GM12878 (cell line): Measurements from ENCODE around the gene LPCAT4. TPM values are rescaled to one million over a fixed set of nuclear protein-coding genes. Genes with fewer than 3 reads are reported as not detected.
A peak's percentile ranks its signal among the peaks of the same experiment; 100 is the strongest.

ENCODE experiments used
- ATAC-seq: fragments of 200-7000 bp; cut with Tn5 transposase; 3 replicates; pipeline ENCODE4 v1.9.1; 2020; ENCODE audit warnings: mild to moderate bottlenecking, moderate library complexity
- BruUV-seq: library from RNA; stranded (reverse); fragments of 400-500 nt; replicated peaks from 2 replicates; lab custom pipeline; 2021; lab: Mats Ljungman, UMichigan
- CTCF ChIA-PET: fragments of 300-600 bp; sonication (Branson Sonifier 250); formaldehyde crosslinking; extraction: SDS; loops from one replicate; lab custom pipeline; 2021; ENCODE audit warnings: inconsistent platforms; lab: Yijun Ruan, JAX
- POLR2A ChIA-PET: fragments of 350-600 bp; formaldehyde crosslinking; extraction: SDS; loops from one replicate; lab custom pipeline; 2021; ENCODE audit warnings: inconsistent platforms; lab: Charles Lee
- RAD21 ChIA-PET: fragments of 300-600 bp; sonication (Branson Sonifier 250); formaldehyde crosslinking; loops from one replicate; lab custom pipeline; 2023; ENCODE audit warnings: antibody characterized with exemption; ENCODE audit not compliant: unreplicated experiment; lab: Charles Lee
- SMC1A ChIA-PET: fragments of 300-600 bp; sonication (Branson Sonifier 250); formaldehyde crosslinking; loops from one replicate; lab custom pipeline; 2023; ENCODE audit not compliant: unreplicated experiment, uncharacterized antibody; lab: Charles Lee
- DNase-seq: peaks from one replicate; pipeline ENCODE4 v3.0.0-alpha.2; 2011; ENCODE audit warnings: low read depth, low spot score
- FAIRE-seq: peaks from 3 replicates; lab custom pipeline; 2011; peaks lifted over from hg19 to GRCh38; lab: Jason Lieb, UNC
- H2AFZ ChIP-seq: 2 replicates; pipeline ENCODE4 v1.6.0; 2011; ENCODE audit warnings: low read depth, low read length, control low read depth; ENCODE audit not compliant: control insufficient read depth
- H3K27ac ChIP-seq: 2 replicates; pipeline ENCODE4 v1.5.1; 2011; ENCODE audit warnings: control low read depth; ENCODE audit not compliant: control insufficient read depth, insufficient read depth
- H3K27me3 ChIP-seq, 2 experiments: replicated peaks in 1 of 2; 2 replicates each; pipeline versions ENCODE4 v1.6.0 to v1.6.1; 2011; ENCODE audit warnings: low read length in 1 of 2; ENCODE audit not compliant: control insufficient read depth in 2 of 2, insufficient read depth in 2 of 2
- H3K36me3 ChIP-seq, 2 experiments: 2 replicates each; pipeline ENCODE4 v1.5.1; 2011; ENCODE audit warnings: low read length in 1 of 2; ENCODE audit not compliant: control insufficient read depth in 2 of 2, insufficient read depth in 2 of 2
- H3K4me1 ChIP-seq: 2 replicates; pipeline ENCODE4 v1.6.1; 2011; ENCODE audit warnings: mild to moderate bottlenecking, low read length, moderate library complexity, mixed read lengths; ENCODE audit not compliant: control insufficient read depth, insufficient read depth
- H3K4me2 ChIP-seq: 2 replicates; pipeline ENCODE4 v1.6.0; 2011; ENCODE audit warnings: control low read depth; ENCODE audit not compliant: control insufficient read depth, insufficient read depth
- H3K4me3 ChIP-seq: fragments of 200-600 bp; sonication (generic); 2 replicates; pipeline ENCODE4 v1.5.1; 2016
- H3K79me2 ChIP-seq: 2 replicates; pipeline ENCODE4 v1.6.0; 2011; ENCODE audit warnings: low read length; ENCODE audit not compliant: control insufficient read depth, insufficient read depth
- H3K9ac ChIP-seq: 2 replicates; pipeline ENCODE4 v1.8.0; 2011; ENCODE audit warnings: low read length, control low read depth, mixed read lengths; ENCODE audit not compliant: control insufficient read depth, insufficient read depth
- H3K9me3 ChIP-seq: replicated peaks from 3 replicates; pipeline ENCODE4 v1.5.1; 2011; ENCODE audit warnings: mild to moderate bottlenecking, low read length; ENCODE audit not compliant: control insufficient read depth, insufficient read depth
- H4K20me1 ChIP-seq: 2 replicates; pipeline ENCODE4 v1.6.0; 2011; ENCODE audit not compliant: control insufficient read depth, insufficient read depth
- CHD4 ChIP-seq: fragments of 200-600 bp; sonication (generic); IDR thresholded peaks from 2 replicates; pipeline ENCODE4 v1.6.1; 2016; ENCODE audit warnings: mild to moderate bottlenecking
- DPF2 ChIP-seq: fragments of 450-650 bp; IDR thresholded peaks from 2 replicates; pipeline ENCODE4 v1.6.1; 2017; ENCODE audit warnings: mild to moderate bottlenecking
- FOXK2 ChIP-seq: fragments of 450-650 bp; IDR thresholded peaks from 2 replicates; pipeline ENCODE4 v1.6.1; 2017; ENCODE audit warnings: mild to moderate bottlenecking, moderate library complexity
- FOXM1 ChIP-seq: IDR thresholded peaks from 2 replicates; pipeline ENCODE4 v1.6.1; 2012; ENCODE audit warnings: low read depth, mild to moderate bottlenecking, inconsistent platforms, low read length, moderate library complexity
- MTA3 ChIP-seq: IDR thresholded peaks from 2 replicates; pipeline ENCODE4 v1.6.1; 2012; ENCODE audit warnings: low read length, inconsistent platforms, borderline replicate concordance
- NFYA ChIP-seq: IDR thresholded peaks from 2 replicates; pipeline ENCODE4 v1.6.1; 2011; ENCODE audit warnings: low read depth, mild to moderate bottlenecking, low read length, improper control_type of control experiment, borderline replicate concordance
- PML ChIP-seq: IDR thresholded peaks from 2 replicates; pipeline ENCODE4 v1.6.1; 2012; ENCODE audit warnings: low read length, inconsistent platforms
- POU2F2 ChIP-seq: IDR thresholded peaks from 3 replicates; pipeline ENCODE4 v1.6.1; 2011; ENCODE audit warnings: low read depth, mild to moderate bottlenecking, low read length, borderline replicate concordance
- SKIL ChIP-seq: fragments of 450-650 bp; IDR thresholded peaks from 2 replicates; pipeline ENCODE4 v1.6.1; 2017; ENCODE audit warnings: mild to moderate bottlenecking, low read depth, inconsistent platforms; ENCODE audit not compliant: poor library complexity, severe bottlenecking
- SREBF2 ChIP-seq: IDR thresholded peaks from 2 replicates; pipeline ENCODE4 v1.6.1; 2012; ENCODE audit warnings: mild to moderate bottlenecking, low read length
- SRF ChIP-seq, 2 experiments: IDR thresholded peaks; 2 replicates each; pipeline ENCODE4 v1.6.1; 2011; ENCODE audit warnings: low read depth in 2 of 2, low read length in 2 of 2, mild to moderate bottlenecking in 1 of 2, moderate library complexity in 1 of 2
- TAF1 ChIP-seq: IDR thresholded peaks from 2 replicates; pipeline ENCODE4 v1.6.1; 2011; ENCODE audit warnings: mild to moderate bottlenecking, low read depth, low read length, borderline replicate concordance
- USF2 ChIP-seq: IDR thresholded peaks from 2 replicates; pipeline ENCODE4 v1.6.1; 2011; ENCODE audit warnings: low read depth, low read length, improper control_type of control experiment, borderline replicate concordance
- ZNF592 ChIP-seq: fragments of 450-650 bp; IDR thresholded peaks from 2 replicates; pipeline ENCODE4 v1.6.1; 2017; ENCODE audit warnings: mild to moderate bottlenecking, moderate library complexity
- ZSCAN29 ChIP-seq: fragments of 450-650 bp; IDR thresholded peaks from 2 replicates; pipeline ENCODE4 v1.6.1; 2017; ENCODE audit warnings: mild to moderate bottlenecking, moderate library complexity
- WGBS: methylation state at CpG from one replicate; pipeline ENCODE4 v1.1.6; 2016; ENCODE audit warnings: low lambda C conversion rate; ENCODE audit not compliant: insufficient replicate concordance, insufficient coverage; ENCODE audit errors: missing lambda C conversion rate; 5-methylcytosine and 5-hydroxymethylcytosine counted together
- in situ Hi-C: fragments of 300-500 bp; cut with MboI; formaldehyde crosslinking; loops from 9 replicates; pipeline ENCODE4 v1.14.3; 2018; ENCODE audit warnings: mixed read lengths
- intact Hi-C: fragments of 100-400 bp; cut with micrococcal nuclease; formaldehyde crosslinking; loops from one replicate; pipeline ENCODE4 v1.14.2; 2022; ENCODE audit not compliant: unreplicated experiment
- polyA plus RNA-seq, 11 experiments: library from polyadenylated mRNA; depleted of rRNA in 4 of 11; unstranded in 6 of 11; stranded (reverse) in 5 of 11; fragments of >200 nt; fragmentation: Nextera tagmentation in 4 of 11; fragmentation: Illumina TruSeq in 1 of 11; extraction: Ambion mirVana in 4 of 11; extraction: Trizol in 1 of 11; gene quantifications; 1 replicate in 1 of 11; 2 replicates in 10 of 11; pipeline versions ENCODE4 v1.2.1 to v1.2.3, GENCODE V29; 2011 to 2016; ENCODE audit warnings: inconsistent platforms in 2 of 11, missing spikeins in 2 of 11, low read depth in 1 of 11
- total RNA-seq, 4 experiments: library from RNA; depleted of rRNA in 3 of 4; stranded (reverse); fragments of >200 nt in 3 of 4; fragmentation: Illumina TruSeq in 1 of 4; extraction: Trizol in 1 of 4; gene quantifications; 2 replicates each; pipeline versions ENCODE4 v1.2.1 to v1.2.3, GENCODE V29; 2013 to 2021

LPCAT4 gene
- total and polyA plus RNA-seq, 10 of the 15 experiments (the other 5 are each of a cell fraction or from before 2014, with no cell fraction given) = 14.4 to 57.2 (median 33.0) TPM

GRCh38 chr15:34341381-34342212 is 25.4 kb downstream of the LPCAT4 start:
- intact Hi-C loops = no loop called here
- Histone ChIP-seq H3K79me2 (peaks cover 39% of the 10 kb centered on the region), H2AFZ (no peak overlapping the region), H3K4me3 (peak overlapping the region; percentile 85), H3K9me3 (no peaks in the 10 kb centered on the region), H3K27ac (no peak overlapping the region), H3K4me2 (peak overlapping the region; percentile 87), H3K27me3 (no peaks in the 10 kb centered on the region), H3K36me3 (peaks cover 0 to 5% of the 10 kb centered on the region in 2 experiments; a peak in 1 of 4 replicates), H4K20me1 (no peaks in the 10 kb centered on the region), H3K4me1 (peaks cover 8% of the 10 kb centered on the region), H3K9ac (no peak overlapping the region)
- BruUV-seq = TSS peak; percentile 74
- 97% methylated on average over 15 of the region's 15 CpGs for WGBS
- ChIA-PET SMC1A (interaction anchor here (7.9 kb wide), 1 partner anchor 15 kb away, joined by 89 read pairs; no protein-coding TSS in a partner anchor), RAD21 (interaction anchor here (1.8 to 2.0 kb wide), 3 partner anchors 25 to 100 kb away, joined by 5 to 37 read pairs (median 13); partner anchors contain the start of gene LPCAT4), POLR2A (interaction anchor here (0.7 to 2.0 kb wide), 3 partner anchors 13 to 24 kb away, joined by 3 to 12 read pairs (median 4); no protein-coding TSS in a partner anchor), CTCF (interaction anchor here (1.2 to 1.5 kb wide), 2 partner anchors 8 to 12 kb away, joined by 6 to 15 read pairs; no protein-coding TSS in a partner anchor)
- FAIRE-seq (no peak), DNase-seq (no peak), ATAC-seq (no peak)
- in situ Hi-C loops = no loop called here
- TF ChIP-seq MTA3 (no peak), DPF2 (no peak), PML (no peak), SREBF2 (no peak), FOXM1 (no peak), SKIL (no peak), NFYA (no peak), TAF1 (no peak), ZNF592 (no peak), CHD4 (no peak), USF2 (no peak), POU2F2 (no peak), SRF (IDR thresholded peaks at IDR 0.05; ENCODE audit: low read depth in 2 of 2, low read length in 2 of 2) (no peak), ZSCAN29 (no peak), FOXK2 (no peak)
